Stimulated activated CD8-positive, alpha-beta memory T cell treated with anti-CD3 and anti-CD28 coated beads, Interleukin-7, amount 100 ng/mL, for 1 hour (primary cell): ENCODE measurements around the gene UBR4.

ENCODE experiments used
- DNase-seq, 2 donors: peaks; one replicate each; pipeline ENCODE4 v3.0.0-alpha.2; 2020; ENCODE audit warnings: low read depth in 2 of 2

Gene UBR4

GRCh38 chr1:19140465-19140864, 69.6 kb downstream of the UBR4 start:
- no peak for DNase-seq

- DNase-seq, result no peak
Measured at GRCh38 chr1:19139711-19140110, 70.4 kb downstream of the UBR4 start.

GRCh38 chr1:19138958-19139581, 71.0 kb downstream of the UBR4 start:
- no peak for DNase-seq

GRCh38 chr1:19138331-19138730, 71.7 kb downstream of the UBR4 start:
- DNase-seq, result no peak

GRCh38 chr1:19137158-19137557, 72.9 kb downstream of the UBR4 start:
- DNase-seq, result no peak

- DNase-seq, result no peak
Measured at GRCh38 chr1:19133360-19133759, 76.7 kb downstream of the UBR4 start.

- no peak for DNase-seq
Measured at GRCh38 chr1:19130468-19130867, 79.6 kb downstream of the UBR4 start.

GRCh38 chr1:19128968-19129514, 81.0 kb downstream of the UBR4 start:
- no peak for DNase-seq

GRCh38 chr1:19124273-19124672, 85.8 kb downstream of the UBR4 start:
- no peak for DNase-seq

GRCh38 chr1:19123837-19124236, 86.2 kb downstream of the UBR4 start:
- no peak for DNase-seq

GRCh38 chr1:19122668-19123067, 87.4 kb downstream of the UBR4 start:
- no peak for DNase-seq

GRCh38 chr1:19121192-19121591, 88.9 kb downstream of the UBR4 start:
- no peak for DNase-seq

- DNase-seq, result no peak
Measured at GRCh38 chr1:19120070-19120469, 90.0 kb downstream of the UBR4 start.

- no peak for DNase-seq
Measured at GRCh38 chr1:19115082-19115808, 94.8 kb downstream of the UBR4 start.

- DNase-seq, result no peak
Measured at GRCh38 chr1:19113697-19114092, 96.4 kb downstream of the UBR4 start.

GRCh38 chr1:19112891-19113696, 97.0 kb downstream of the UBR4 start:
- no peak for DNase-seq

- no peak for DNase-seq
Measured at GRCh38 chr1:19110257-19110927, 99.7 kb downstream of the UBR4 start.

- DNase-seq, result no peak
Measured at GRCh38 chr1:19109545-19109944, 100.5 kb downstream of the UBR4 start.

GRCh38 chr1:19101244-19101643, 108.8 kb downstream of the UBR4 start:
- DNase-seq, result no peak

- no peak for DNase-seq
Measured at GRCh38 chr1:19100028-19100427, 110.0 kb downstream of the UBR4 start.

- DNase-seq, result no peak
Measured at GRCh38 chr1:19096990-19097389, 113.1 kb downstream of the UBR4 start.
